ENCODE measurements around the gene TMEM156. TPM values are rescaled to one million over a fixed set of nuclear protein-coding genes. Genes with fewer than 3 reads are reported as not detected.

The TMEM156 gene
- total and polyA plus RNA-seq, 12 donors, result 0.10 to 1.1 (median 0.13) TPM; not detected in 7

- DNase-seq (no peak), ATAC-seq (peak in 6 of 8 donors; percentile 4 to 71 (median 57))
- Histone ChIP-seq H3K4me1 (peaks cover 0 to 49% (median 40%) of the 10 kb centered on the region in 9 donors), H3K9me3 (no peaks in the 10 kb centered on the region), H3K4me3 (peak overlapping the region in 8 of 10 donors; percentile 69 to 76 (median 70)), H3K27ac (peak overlapping the region; percentile 76 to 98 (median 95)), H3K27me3 (no peaks in the 10 kb centered on the region), H3K36me3 (no peaks in the 10 kb centered on the region)
- TF ChIP-seq CTCF (IDR thresholded peaks at IDR 0.05), result no peak
- intact Hi-C loops (cut with DNase I), result loop anchor here in 3 of 10 donors (5.0 to 10.0 kb wide), 4 partner anchors 82 to 142 kb away; partner anchors contain the start of gene WDR19 (in 2 of the 3)
- 64 to 66% methylated on average over 10 of the region's 10 CpGs for WGBS, 2 donors
Measured at GRCh38 chr4:39043058-39043860, 11.1 kb upstream of the TMEM156 start.

GRCh38 chr4:39042366-39042765 lies 10.2 kb upstream of the TMEM156 start:
- ATAC-seq (no peak), DNase-seq (no peak)
- no peak overlapping the region for H3K4me3 ChIP-seq
- intact Hi-C loops (cut with DNase I), result loop anchor here in 3 of 10 donors (5.0 to 10.0 kb wide), 4 partner anchors 82 to 142 kb away; partner anchors contain the start of gene WDR19 (in 2 of the 3)
- WGBS, 2 donors, result 90 to 94% methylated on average over 1 of the region's 1 CpG
- TF ChIP-seq CTCF (IDR thresholded peaks at IDR 0.05), result no peak
- peak overlapping the region in 9 of 10 donors; percentile 76 to 97 (median 95) for H3K27ac ChIP-seq
- no peaks in the 10 kb centered on the region for H3K27me3 ChIP-seq
- no peaks in the 10 kb centered on the region for H3K9me3 ChIP-seq
- H3K4me1 ChIP-seq, result peaks cover 0 to 40% (median 31%) of the 10 kb centered on the region in 9 donors
- H3K36me3 ChIP-seq, result no peaks in the 10 kb centered on the region

GRCh38 chr4:39039108-39039507 lies 6.9 kb upstream of the TMEM156 start:
- no peak for ATAC-seq
- TF ChIP-seq CTCF (IDR thresholded peaks at IDR 0.05), result no peak
- no peak overlapping the region for H3K27ac ChIP-seq
- intact Hi-C loops (cut with DNase I), result no loop called here
- no peaks in the 10 kb centered on the region for H3K27me3 ChIP-seq
- H3K4me3 ChIP-seq, result no peak overlapping the region
- 96% methylated on average over 3 of the region's 3 CpGs for WGBS, 2 donors
- H3K36me3 ChIP-seq, result no peaks in the 10 kb centered on the region
- H3K9me3 ChIP-seq, result no peaks in the 10 kb centered on the region
- H3K4me1 ChIP-seq, result peaks cover 0 to 21% (median 17%) of the 10 kb centered on the region in 9 donors
- DNase-seq, result no peak

- no peak for TF ChIP-seq CTCF (IDR thresholded peaks at IDR 0.05)
- Histone ChIP-seq H3K9me3 (no peaks in the 10 kb centered on the region), H3K4me3 (no peak overlapping the region), H3K27me3 (no peaks in the 10 kb centered on the region), H3K36me3 (no peaks in the 10 kb centered on the region), H3K27ac (no peak overlapping the region), H3K4me1 (peaks cover 0 to 14% (median 9%) of the 10 kb centered on the region in 9 donors)
- DNase-seq (no peak), ATAC-seq (no peak)
- 80 to 81% methylated on average over 3 of the region's 3 CpGs for WGBS, 2 donors
- intact Hi-C loops (cut with DNase I), result no loop called here
Measured at GRCh38 chr4:39037941-39038340, 5.7 kb upstream of the TMEM156 start.
